Urothelium cell line (cell line): ENCODE results near the gene PGBD1.
"Not testable (repeated sequence)": the region's sequence is repeated elsewhere in the genome, so short reads cannot be mapped to it uniquely, and the experiment has no call there.

Experiments
- DNase-seq: peaks from one replicate; pipeline ENCODE4 v3.0.0; 2011; ENCODE audit warnings: low spot score, mixed read lengths
- FAIRE-seq: peaks from 2 replicates; lab custom pipeline; 2011; peaks lifted over from hg19 to GRCh38; lab: Jason Lieb, UNC

Gene PGBD1

GRCh38 chr6:28269492-28269891, 11.9 kb upstream of the PGBD1 start:
- DNase-seq (peak; percentile 48), FAIRE-seq (no peak)

GRCh38 chr6:28274888-28275287, 6.5 kb upstream of the PGBD1 start:
- FAIRE-seq (no peak), DNase-seq (no peak)

- DNase-seq (no peak), FAIRE-seq (no peak)
Observed at GRCh38 chr6:28277746-28278145, 3.6 kb upstream of the PGBD1 start.

GRCh38 chr6:28280595-28281287, 631 bp upstream of the PGBD1 start:
- no peak for DNase-seq
- FAIRE-seq, result no peak

- no peak for FAIRE-seq
- DNase-seq, result no peak
Observed at GRCh38 chr6:28282926-28283325, 1.6 kb downstream of the PGBD1 start.

- DNase-seq, result no peak
- no peak for FAIRE-seq
Observed at GRCh38 chr6:28291573-28291972, 10.2 kb downstream of the PGBD1 start.

GRCh38 chr6:28295326-28295725, 14.0 kb downstream of the PGBD1 start:
- FAIRE-seq (no peak), DNase-seq (no peak)

- FAIRE-seq (no peak), DNase-seq (no peak)
Observed at GRCh38 chr6:28296520-28297060, 15.2 kb downstream of the PGBD1 start.

DNA sequence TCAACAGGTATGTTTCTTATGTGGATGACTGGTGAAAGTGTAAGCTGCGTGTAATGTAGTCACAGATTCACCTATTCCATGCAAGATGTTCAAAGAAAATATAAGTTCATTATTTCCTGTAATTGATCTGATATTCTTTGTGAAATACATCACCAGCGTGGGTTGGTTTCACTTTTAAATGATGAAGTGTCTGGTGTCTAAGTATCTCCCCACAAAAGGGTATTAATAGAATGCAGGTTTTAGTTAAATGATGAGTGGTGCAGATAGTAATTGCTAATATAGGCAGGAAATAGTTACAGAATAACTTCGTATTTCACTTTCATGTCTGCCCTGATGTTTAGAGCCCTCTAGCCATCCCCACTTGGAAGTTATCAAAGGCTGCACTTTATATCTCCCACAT, 22.2 kb downstream of the PGBD1 start:
- FAIRE-seq (no peak), DNase-seq (no peak)

DNA sequence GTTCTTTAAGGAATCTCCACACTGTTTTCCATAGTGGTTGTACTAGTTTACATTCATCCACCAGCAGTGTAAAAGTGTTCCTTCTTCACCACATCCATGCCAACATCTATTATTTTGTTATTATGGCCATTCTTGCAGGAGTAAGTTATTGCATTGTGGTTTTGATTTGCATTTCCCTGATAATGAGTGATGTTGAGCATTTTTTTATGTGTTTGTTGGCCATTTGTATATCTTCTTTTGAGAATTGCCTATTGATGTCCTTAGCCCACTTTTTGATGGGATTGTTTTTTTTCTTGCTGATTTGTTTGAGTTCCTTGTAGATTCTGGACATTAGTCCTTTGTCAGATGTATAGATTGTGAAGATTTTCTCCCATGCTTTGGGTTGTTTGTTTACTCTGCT, 25.0 kb downstream of the PGBD1 start:
- DNase-seq, result not testable (repeated sequence)

GRCh38 chr6:28311139-28311823, 29.9 kb downstream of the PGBD1 start:
- FAIRE-seq, result no peak

More for the DNA sequence above, 25.0 kb downstream of the PGBD1 start:
- FAIRE-seq, result not testable (repeated sequence)

DNA sequence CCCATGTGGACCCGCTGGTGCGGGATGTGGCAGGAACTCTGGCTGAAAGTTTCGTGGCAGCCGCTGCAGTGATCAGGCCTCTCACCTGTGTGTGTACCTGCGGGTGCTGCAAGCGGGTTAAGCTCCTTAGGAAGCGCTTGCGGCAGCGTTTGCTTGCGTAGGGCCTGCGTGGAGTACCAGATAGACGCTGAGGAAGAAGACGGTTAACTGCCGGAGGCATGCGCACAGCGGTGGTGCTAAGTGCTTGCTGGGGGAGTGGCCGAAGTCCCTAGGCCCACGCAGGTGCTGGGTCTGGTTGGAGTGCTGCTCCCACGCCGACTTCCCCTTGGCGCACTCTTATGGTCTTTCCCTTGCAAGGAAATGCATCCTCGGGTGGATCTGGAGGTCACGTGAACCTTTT, 31.6 kb downstream of the PGBD1 start:
- DNase-seq (no peak), FAIRE-seq (no peak)

More at GRCh38 chr6:28311139-28311823, 29.9 kb downstream of the PGBD1 start:
- DNase-seq, result no peak

- DNase-seq (no peak), FAIRE-seq (no peak)
Observed at GRCh38 chr6:28315628-28316027, 34.3 kb downstream of the PGBD1 start.

DNA sequence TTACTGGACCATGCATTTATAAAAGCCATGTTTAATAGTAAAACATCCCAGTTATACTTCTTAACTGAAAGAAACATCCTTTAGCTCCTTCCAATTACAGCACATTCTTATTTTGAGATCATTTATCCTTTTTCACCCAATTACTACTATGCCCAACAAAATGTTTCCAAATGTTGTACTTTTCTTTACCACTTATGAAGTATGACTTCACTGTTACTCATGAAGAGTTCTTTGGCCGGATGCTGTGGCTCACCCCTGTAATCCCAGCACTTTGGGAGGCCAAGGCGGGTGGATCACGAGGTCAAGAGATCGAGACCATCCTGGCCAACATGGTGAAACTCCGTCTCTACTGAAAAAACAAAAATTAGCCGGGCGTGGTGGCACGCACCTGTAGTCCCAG, 36.5 kb downstream of the PGBD1 start:
- FAIRE-seq, DNase-seq: not testable (repeated sequence)

- FAIRE-seq (no peak), DNase-seq (no peak)
Observed at GRCh38 chr6:28322661-28323060, 41.3 kb downstream of the PGBD1 start.

DNA sequence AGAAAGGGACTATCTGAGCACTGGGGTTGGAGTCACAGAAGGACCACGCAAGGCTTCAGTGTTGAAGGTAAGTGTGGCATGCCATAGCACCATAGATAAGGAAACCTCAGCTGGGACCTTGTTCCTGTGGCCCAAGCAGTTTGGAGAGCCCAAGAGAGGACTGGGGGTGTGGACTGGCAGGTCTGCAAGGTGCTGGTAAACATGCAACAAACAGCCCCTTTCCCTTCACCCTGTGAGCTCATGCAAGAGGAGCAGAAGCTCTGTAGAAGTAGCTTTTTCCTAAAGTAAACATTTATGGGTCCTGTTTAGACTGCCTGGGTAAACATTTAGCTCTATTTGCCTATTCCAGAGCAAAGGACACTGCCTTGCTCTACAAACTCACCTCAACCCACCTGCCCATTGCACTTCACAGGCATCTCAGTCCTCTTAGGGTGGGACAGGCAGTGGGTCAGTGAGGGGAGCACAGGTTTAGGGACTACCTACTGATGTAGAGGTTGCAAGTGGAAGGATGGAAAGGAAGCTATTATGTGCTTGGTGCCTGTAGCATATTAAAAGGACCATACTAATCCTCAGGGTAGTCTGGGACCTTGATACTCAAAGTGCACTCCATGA, 42.5 kb downstream of the PGBD1 start:
- FAIRE-seq, result no peak
- DNase-seq, result no peak

DNA sequence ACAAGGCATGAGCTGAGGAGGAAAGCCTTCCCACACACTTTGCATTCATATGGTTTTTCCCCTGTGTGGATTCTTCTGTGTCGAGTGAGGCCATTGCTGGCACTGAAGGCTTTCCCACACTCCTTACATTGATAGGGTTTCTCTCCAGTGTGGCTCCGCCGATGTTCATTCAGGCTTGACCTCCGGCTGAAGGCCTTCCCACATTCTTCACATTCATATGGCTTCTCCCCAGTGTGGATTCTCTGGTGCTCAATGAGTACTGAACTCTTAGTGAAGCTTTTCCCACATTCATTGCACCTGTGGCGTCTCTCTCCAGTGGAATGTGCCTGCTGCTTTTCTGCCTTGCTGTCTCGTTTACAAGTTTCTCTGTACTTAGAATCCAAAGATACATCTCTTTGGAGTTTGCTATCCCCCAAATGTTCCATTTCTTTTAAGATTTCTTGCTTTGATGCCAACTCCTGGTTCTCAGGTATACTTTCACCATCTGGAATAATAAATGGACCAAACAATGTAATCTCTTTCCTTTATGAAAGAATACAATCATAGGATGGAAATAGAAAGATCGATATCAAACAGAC, 45.1 kb downstream of the PGBD1 start:
- DNase-seq (no peak), FAIRE-seq (no peak)

DNA sequence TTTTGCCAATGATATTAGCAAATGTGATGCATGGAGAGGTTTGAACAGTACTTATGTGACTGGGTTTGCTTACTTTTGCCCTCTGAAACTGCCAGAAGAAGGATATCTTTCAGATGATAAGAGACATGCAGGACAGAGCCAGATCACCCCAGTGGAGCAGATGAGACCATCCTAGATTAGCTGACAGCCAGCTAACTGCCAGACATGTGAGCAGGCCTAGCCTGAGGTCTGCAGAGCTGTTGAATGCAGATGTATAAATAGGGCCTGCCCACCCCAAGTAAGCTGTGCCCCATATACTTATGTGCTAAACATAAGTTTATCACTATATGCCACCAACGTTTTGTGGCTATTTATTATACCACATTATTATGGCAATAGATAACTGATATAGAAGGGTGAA, 48.7 kb downstream of the PGBD1 start:
- FAIRE-seq, result no peak
- DNase-seq, result no peak

- FAIRE-seq (no peak), DNase-seq (no peak)
Observed at GRCh38 chr6:28333047-28333446, 51.7 kb downstream of the PGBD1 start.

DNA sequence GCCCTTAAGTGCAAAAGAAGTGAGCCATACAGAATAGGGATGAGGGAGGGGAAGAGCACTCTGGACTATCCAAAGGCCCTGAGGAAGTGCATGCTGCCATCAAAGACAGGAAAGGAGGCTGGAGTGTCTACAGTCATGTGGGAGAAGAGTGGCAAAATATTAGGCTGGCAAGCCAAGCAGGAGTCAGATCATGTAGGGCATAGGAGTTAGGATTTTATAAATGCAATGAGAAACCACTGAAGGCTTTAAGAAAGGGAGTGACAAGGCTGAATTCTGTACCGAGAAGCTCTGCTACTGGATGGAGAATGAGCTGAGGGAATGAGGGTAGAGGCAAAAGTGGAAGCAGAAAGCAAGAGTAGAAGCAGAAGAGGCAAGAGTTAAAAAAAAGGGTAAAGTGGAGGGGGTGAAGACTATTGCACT, 52.2 kb downstream of the PGBD1 start:
- no peak for FAIRE-seq
- no peak for DNase-seq

GRCh38 chr6:28334286-28335039, 53.1 kb downstream of the PGBD1 start:
- FAIRE-seq (no peak), DNase-seq (no peak)
